Fibroblast of skin of left quadriceps (primary cell): ENCODE results near the gene C4orf51.

Experiments
- DNase-seq, 2 experiments: peaks; one replicate each; pipeline ENCODE4 v3.0.0-alpha.2; 2013; ENCODE audit warnings: low read depth in 2 of 2

The C4orf51 gene

GRCh38 chr4:145709843-145710242 lies 29.9 kb downstream of the C4orf51 start:
- peak; percentile 84 for DNase-seq

- DNase-seq: no peak
Measured at GRCh38 chr4:145716200-145716599, 36.3 kb downstream of the C4orf51 start.

GRCh38 chr4:145716661-145717200 lies 36.8 kb downstream of the C4orf51 start:
- no peak for DNase-seq

GRCh38 chr4:145719752-145720624 lies 40.0 kb downstream of the C4orf51 start:
- DNase-seq: no peak

- DNase-seq: no peak
Measured at GRCh38 chr4:145720656-145721055, 40.7 kb downstream of the C4orf51 start.

- DNase-seq: no peak
Measured at GRCh38 chr4:145722561-145722960, 42.6 kb downstream of the C4orf51 start.

- no peak for DNase-seq
Measured at GRCh38 chr4:145723336-145723735, 43.4 kb downstream of the C4orf51 start.

GRCh38 chr4:145730026-145730425 lies 50.1 kb downstream of the C4orf51 start:
- no peak for DNase-seq

GRCh38 chr4:145731028-145731427 lies 51.1 kb downstream of the C4orf51 start:
- peak in 1 of 2 experiments; percentile 37 for DNase-seq

- DNase-seq: no peak
Measured at GRCh38 chr4:145732001-145732815, 52.3 kb downstream of the C4orf51 start.

GRCh38 chr4:145732895-145733880 lies 53.2 kb downstream of the C4orf51 start:
- peak; percentile 87 to 88 for DNase-seq

- DNase-seq: no peak
Measured at GRCh38 chr4:145734031-145734430, 54.1 kb downstream of the C4orf51 start.

GRCh38 chr4:145734576-145735346 lies 54.8 kb downstream of the C4orf51 start:
- peak; percentile 87 to 88 for DNase-seq

- DNase-seq: peak; percentile 92 to 93
Measured at GRCh38 chr4:145735347-145735675, 55.4 kb downstream of the C4orf51 start.

- no peak for DNase-seq
Measured at GRCh38 chr4:145735827-145736226, 55.9 kb downstream of the C4orf51 start.

GRCh38 chr4:145736241-145736831 lies 56.4 kb downstream of the C4orf51 start:
- no peak for DNase-seq

GRCh38 chr4:145739845-145740244 lies 59.9 kb downstream of the C4orf51 start:
- DNase-seq: no peak

- no peak for DNase-seq
Measured at GRCh38 chr4:145740806-145741205, 60.9 kb downstream of the C4orf51 start.

GRCh38 chr4:145743641-145744040 lies 63.7 kb downstream of the C4orf51 start:
- no peak for DNase-seq

- DNase-seq: no peak
Measured at GRCh38 chr4:145755802-145756201, 75.9 kb downstream of the C4orf51 start.
